Stimulated activated CD8-positive, alpha-beta memory T cell treated with anti-CD3 and anti-CD28 coated beads, Interleukin-4, amount 100 ng/mL, for 4 hours (primary cell): ENCODE results near the gene SCAF4.
"Not testable (repeated sequence)": the region's sequence is repeated elsewhere in the genome, so short reads cannot be mapped to it uniquely, and the experiment has no call there.

Experiments
- DNase-seq, 2 donors: peaks; one replicate each; pipeline ENCODE4 v3.0.0-alpha.2; 2020; ENCODE audit warnings: low read depth in 2 of 2, low spot score in 1 of 2

SCAF4 gene

GRCh38 chr21:31743712-31744111 lies 11.8 kb upstream of the SCAF4 start:
- no peak for DNase-seq

GRCh38 chr21:31741116-31741515 lies 9.2 kb upstream of the SCAF4 start:
- DNase-seq, result no peak

- not testable (repeated sequence) for DNase-seq
Observed at GRCh38 chr21:31737586-31738397, 5.9 kb upstream of the SCAF4 start.

- DNase-seq, result no peak
Observed at GRCh38 chr21:31735511-31735992, 3.6 kb upstream of the SCAF4 start.

- DNase-seq, result no peak
Observed at GRCh38 chr21:31733551-31734149, 1.7 kb upstream of the SCAF4 start.

- DNase-seq, result peak in 1 of 2 donors; percentile 11
Observed at GRCh38 chr21:31732597-31733550, 956 bp upstream of the SCAF4 start.

GRCh38 chr21:31731056-31731856 lies 662 bp downstream of the SCAF4 start:
- DNase-seq, result peak; percentile 25 to 29

- DNase-seq, result no peak
Observed at GRCh38 chr21:31730712-31731055, 1.2 kb downstream of the SCAF4 start.

- DNase-seq, result no peak
Observed at GRCh38 chr21:31729622-31730343, 2.1 kb downstream of the SCAF4 start.

GRCh38 chr21:31728952-31729351 lies 3.0 kb downstream of the SCAF4 start:
- DNase-seq, result no peak

GRCh38 chr21:31728191-31728590 lies 3.7 kb downstream of the SCAF4 start:
- no peak for DNase-seq

GRCh38 chr21:31727181-31727580 lies 4.7 kb downstream of the SCAF4 start:
- no peak for DNase-seq

- DNase-seq, result no peak
Observed at GRCh38 chr21:31726407-31726806, 5.5 kb downstream of the SCAF4 start.

GRCh38 chr21:31725202-31725839 lies 6.6 kb downstream of the SCAF4 start:
- no peak for DNase-seq

GRCh38 chr21:31724552-31724951 lies 7.4 kb downstream of the SCAF4 start:
- DNase-seq, result no peak

- DNase-seq, result no peak
Observed at GRCh38 chr21:31721381-31721780, 10.5 kb downstream of the SCAF4 start.

- no peak for DNase-seq
Observed at GRCh38 chr21:31720739-31721138, 11.2 kb downstream of the SCAF4 start.

GRCh38 chr21:31720330-31720729 lies 11.6 kb downstream of the SCAF4 start:
- no peak for DNase-seq

- no peak for DNase-seq
Observed at GRCh38 chr21:31716106-31716505, 15.8 kb downstream of the SCAF4 start.
